TTC549 (cell line): ENCODE measurements around the gene CALY.

Experiments
- FAIRE-seq: peaks from 2 replicates; lab custom pipeline; 2012; peaks lifted over from hg19 to GRCh38; lab: Jason Lieb, UNC

The CALY gene

GRCh38 chr10:133309720-133310398, 26.8 kb downstream of the CALY start:
- no peak for FAIRE-seq

GRCh38 chr10:133309100-133309719, 27.5 kb downstream of the CALY start:
- FAIRE-seq = no peak

- no peak for FAIRE-seq
Observed at GRCh38 chr10:133308421-133309099, 28.1 kb downstream of the CALY start, which contains the start of the genes TUBGCP2 and ZNF511. TSS of gene TUBGCP2 (minus strand) at chr10:133308872. CDS start at chr10:133302941, 5,931 bp downstream. TSS of gene ZNF511 (plus strand) at chr10:133308914. CDS start at chr10:133308944, 30 bp downstream.

- FAIRE-seq = no peak
Observed at GRCh38 chr10:133307776-133308420, 28.8 kb downstream of the CALY start.

GRCh38 chr10:133306941-133307379, 29.7 kb downstream of the CALY start:
- FAIRE-seq = no peak

GRCh38 chr10:133306097-133306476, 30.6 kb downstream of the CALY start:
- no peak for FAIRE-seq

- FAIRE-seq = no peak
Observed at GRCh38 chr10:133303206-133303605, 33.5 kb downstream of the CALY start.

- no peak for FAIRE-seq
Observed at GRCh38 chr10:133302230-133302629, 34.5 kb downstream of the CALY start.

GRCh38 chr10:133299738-133300137, 37.0 kb downstream of the CALY start:
- FAIRE-seq = no peak

- no peak for FAIRE-seq
Observed at GRCh38 chr10:133299224-133299623, 37.5 kb downstream of the CALY start.

GRCh38 chr10:133298466-133298865, 38.2 kb downstream of the CALY start:
- no peak for FAIRE-seq

GRCh38 chr10:133297504-133297903, 39.2 kb downstream of the CALY start:
- no peak for FAIRE-seq

GRCh38 chr10:133295426-133296320, 41.0 kb downstream of the CALY start:
- FAIRE-seq = no peak

GRCh38 chr10:133294189-133294588, 42.5 kb downstream of the CALY start:
- no peak for FAIRE-seq

GRCh38 chr10:133293810-133294119, 42.9 kb downstream of the CALY start:
- FAIRE-seq = no peak

GRCh38 chr10:133292919-133293809, 43.5 kb downstream of the CALY start:
- no peak for FAIRE-seq

- FAIRE-seq = no peak
Observed at GRCh38 chr10:133289761-133290160, 46.9 kb downstream of the CALY start.

GRCh38 chr10:133287832-133288500, 48.7 kb downstream of the CALY start:
- no peak for FAIRE-seq

- FAIRE-seq = no peak
Observed at GRCh38 chr10:133286366-133286765, 50.3 kb downstream of the CALY start.

GRCh38 chr10:133285217-133285616, 51.5 kb downstream of the CALY start:
- FAIRE-seq = no peak
